Stimulated activated naive B cell treated with anti-CD40 and anti-IgM and Interleukin-4, amounts not matched to agents 10 μg/mL and 1 μg/mL and 100 μg/mL, for 72 hours (primary cell): Measurements from ENCODE around the gene STK17A.

Experiments used
- ATAC-seq, 2 donors: fragments of 150-1000 bp; cut with Tn5 transposase; replicated peaks; 2 replicates each; pipeline ENCODE4 v1.10.0; 2021; ENCODE audit warnings: moderate library complexity in 1 of 2
- DNase-seq: peaks from one replicate; pipeline ENCODE4 v3.0.0; 2021
- H3K27ac Mint-ChIP-seq: one replicate; pipeline ENCODE4 v1.8.0; 2022; ENCODE audit warnings: mild to moderate bottlenecking, mixed read lengths
- H3K27me3 Mint-ChIP-seq, 2 donors: one replicate each; pipeline ENCODE4 v1.8.0; 2022; ENCODE audit warnings: mixed read lengths in 2 of 2
- H3K36me3 Mint-ChIP-seq, 2 donors: one replicate each; pipeline ENCODE4 v1.8.0; 2022; ENCODE audit warnings: mixed read lengths in 2 of 2, mild to moderate bottlenecking in 1 of 2
- H3K4me1 Mint-ChIP-seq, 2 donors: one replicate each; pipeline ENCODE4 v1.8.0; 2022; ENCODE audit warnings: mixed read lengths in 2 of 2, mild to moderate bottlenecking in 1 of 2
- H3K4me3 Mint-ChIP-seq, 2 donors: one replicate each; pipeline ENCODE4 v1.8.0; 2022; ENCODE audit warnings: mild to moderate bottlenecking in 2 of 2, mixed read lengths in 2 of 2, moderate library complexity in 1 of 2
- H3K9me3 Mint-ChIP-seq, 2 donors: one replicate each; pipeline ENCODE4 v1.8.0; 2022; ENCODE audit warnings: mixed read lengths in 2 of 2, mild to moderate bottlenecking in 1 of 2

Gene STK17A

GRCh38 chr7:43582503-43583423 lies at the start of gene STK17A:
Gene STK17A, plus strand, starts transcription at chr7:43583108. Its CDS starts 136 bp downstream, at chr7:43583244.
- peaks cover 0 to 1% of the 10 kb centered on the region in 2 donors for H3K36me3 Mint-ChIP-seq
- H3K4me3 Mint-ChIP-seq = peak within 1 kb of the TSS; percentile 87 to 98
- H3K9me3 Mint-ChIP-seq = no peaks in the 10 kb centered on the region
- H3K27ac Mint-ChIP-seq = peak within 1 kb of the TSS; percentile 94
- H3K4me1 Mint-ChIP-seq = peaks cover 16 to 39% of the 10 kb centered on the region in 2 donors
- peak; percentile 80 to 84 for ATAC-seq
- DNase-seq = peak; percentile 95
- H3K27me3 Mint-ChIP-seq = peaks cover 0 to 11% of the 10 kb centered on the region in 2 donors

DNA sequence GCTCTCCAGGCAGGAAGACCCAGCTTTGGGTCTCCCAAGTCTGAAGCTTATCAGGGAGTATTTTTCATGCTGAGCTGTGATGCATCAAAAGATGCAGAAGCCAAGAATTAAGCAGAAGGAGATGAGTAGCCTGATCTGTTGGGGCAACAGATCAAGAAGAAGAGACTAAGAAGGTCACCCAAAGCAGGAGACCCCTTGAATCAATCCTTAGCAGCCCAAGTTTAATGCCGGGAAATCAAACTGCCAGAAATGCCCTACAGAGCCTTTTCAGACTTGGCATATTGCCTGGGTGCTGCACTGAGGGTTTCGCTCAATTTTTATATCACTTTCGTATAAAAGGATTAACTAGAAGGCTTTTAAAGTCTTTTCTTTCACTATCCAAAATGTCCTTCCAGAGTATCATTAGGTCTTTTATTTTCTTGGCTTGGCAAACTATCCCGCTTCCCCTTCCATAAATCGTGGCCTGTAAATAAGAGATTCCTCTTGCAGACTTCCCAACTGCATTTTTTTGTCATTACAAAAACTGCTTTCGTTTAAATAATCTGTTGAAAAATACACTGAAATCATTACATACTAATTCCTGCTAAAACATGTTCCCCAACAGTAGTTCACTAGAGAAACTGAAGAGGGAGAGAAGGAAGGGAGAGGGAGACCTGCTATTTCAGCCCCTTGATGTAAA lies 49.0 kb upstream of the STK17A start:
- Mint-ChIP-seq H3K27ac (no peak overlapping the region), H3K4me1 (no peaks in the 10 kb centered on the region), H3K9me3 (no peaks in the 10 kb centered on the region), H3K36me3 (no peaks in the 10 kb centered on the region), H3K27me3 (peaks cover 9 to 11% of the 10 kb centered on the region in 2 donors), H3K4me3 (no peak overlapping the region)
- no peak for ATAC-seq
- no peak for DNase-seq

- no peak overlapping the region for H3K4me3 Mint-ChIP-seq
- H3K27me3 Mint-ChIP-seq = peaks cover 0 to 4% of the 10 kb centered on the region in 2 donors
- DNase-seq (no peak), ATAC-seq (no peak)
- no peaks in the 10 kb centered on the region for H3K36me3 Mint-ChIP-seq
- no peaks in the 10 kb centered on the region for H3K9me3 Mint-ChIP-seq
- no peak overlapping the region for H3K27ac Mint-ChIP-seq
- H3K4me1 Mint-ChIP-seq = no peaks in the 10 kb centered on the region
Measured at GRCh38 chr7:43535031-43535451, 47.9 kb upstream of the STK17A start.

DNA sequence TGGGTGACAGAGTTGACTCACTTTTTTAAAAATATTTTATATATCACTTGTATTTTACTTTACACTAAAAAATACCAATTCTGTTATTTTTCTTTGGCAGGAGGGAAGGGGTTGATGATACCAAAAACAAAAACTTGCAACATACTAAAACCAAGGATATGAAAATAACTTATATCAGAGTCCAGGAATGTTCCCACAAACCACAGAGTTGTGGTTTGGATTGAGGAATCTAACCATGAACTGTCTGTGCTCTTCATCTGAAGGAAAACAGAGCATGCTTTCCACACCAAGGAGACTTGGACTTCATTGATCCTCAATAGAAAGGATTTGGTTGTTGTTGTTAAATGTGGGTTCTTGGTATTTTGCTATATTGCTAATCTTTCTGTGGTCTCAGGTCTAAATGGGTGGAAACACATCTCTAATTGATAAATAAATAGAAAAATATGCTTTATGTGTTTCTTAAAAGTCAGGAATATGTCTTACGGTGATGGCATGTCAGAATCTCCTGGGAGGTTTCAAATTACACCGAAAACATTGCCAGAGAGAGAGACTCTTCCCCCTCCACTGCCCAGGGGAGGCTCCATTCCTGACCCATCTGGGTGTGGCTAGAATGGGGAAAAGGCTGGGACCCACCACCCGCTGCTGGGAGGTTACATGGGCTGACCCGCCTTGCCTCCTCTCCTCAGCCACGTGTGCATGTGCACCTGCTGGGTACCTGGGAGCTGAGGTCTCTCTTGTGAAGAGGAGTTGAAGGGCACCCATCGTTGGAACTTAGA lies 46.9 kb upstream of the STK17A start:
- no peaks in the 10 kb centered on the region for H3K9me3 Mint-ChIP-seq
- no peak overlapping the region for H3K4me3 Mint-ChIP-seq
- peaks cover 0 to 11% of the 10 kb centered on the region in 2 donors for H3K27me3 Mint-ChIP-seq
- DNase-seq (no peak), ATAC-seq (no peak)
- no peaks in the 10 kb centered on the region for H3K36me3 Mint-ChIP-seq
- no peaks in the 10 kb centered on the region for H3K4me1 Mint-ChIP-seq
- H3K27ac Mint-ChIP-seq = no peak overlapping the region

DNA sequence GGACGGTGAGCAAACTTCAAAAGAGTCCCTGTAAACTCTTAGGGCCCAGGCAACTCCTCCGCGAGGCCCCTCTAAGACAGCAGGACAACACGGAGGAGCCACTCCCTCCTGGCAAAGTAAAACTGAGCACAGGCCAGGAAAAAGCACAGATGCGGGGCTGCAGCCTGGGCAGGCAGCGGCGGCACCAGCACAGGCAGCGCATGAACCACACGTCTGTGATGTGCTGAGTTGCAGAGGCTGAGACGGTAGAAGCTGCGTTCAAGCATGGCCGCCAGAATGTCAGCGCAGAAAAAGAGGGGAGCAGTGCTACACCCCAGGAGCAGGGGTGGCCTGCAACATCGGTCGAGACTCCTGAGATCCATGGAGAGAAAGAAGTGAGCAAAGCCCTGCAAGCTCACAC lies 46.1 kb upstream of the STK17A start:
- Mint-ChIP-seq H3K36me3 (no peaks in the 10 kb centered on the region), H3K27me3 (peaks cover 2 to 14% of the 10 kb centered on the region in 2 donors), H3K4me3 (no peak overlapping the region), H3K9me3 (no peaks in the 10 kb centered on the region), H3K27ac (no peak overlapping the region), H3K4me1 (no peaks in the 10 kb centered on the region)
- no peak for ATAC-seq
- DNase-seq = no peak

- Mint-ChIP-seq H3K4me1 (no peaks in the 10 kb centered on the region), H3K36me3 (no peaks in the 10 kb centered on the region), H3K9me3 (no peaks in the 10 kb centered on the region), H3K27ac (no peak overlapping the region), H3K27me3 (peaks cover 11 to 18% of the 10 kb centered on the region in 2 donors), H3K4me3 (no peak overlapping the region)
- ATAC-seq = no peak
- no peak for DNase-seq
Measured at GRCh38 chr7:43537765-43538403, 45.0 kb upstream of the STK17A start.

- no peaks in the 10 kb centered on the region for H3K4me1 Mint-ChIP-seq
- H3K4me3 Mint-ChIP-seq = no peak overlapping the region
- H3K36me3 Mint-ChIP-seq = no peaks in the 10 kb centered on the region
- H3K27me3 Mint-ChIP-seq = peaks cover 12 to 18% of the 10 kb centered on the region in 2 donors
- DNase-seq (no peak), ATAC-seq (no peak)
- no peak overlapping the region for H3K27ac Mint-ChIP-seq
- no peaks in the 10 kb centered on the region for H3K9me3 Mint-ChIP-seq
Measured at GRCh38 chr7:43538404-43538771, 44.5 kb upstream of the STK17A start.

DNA sequence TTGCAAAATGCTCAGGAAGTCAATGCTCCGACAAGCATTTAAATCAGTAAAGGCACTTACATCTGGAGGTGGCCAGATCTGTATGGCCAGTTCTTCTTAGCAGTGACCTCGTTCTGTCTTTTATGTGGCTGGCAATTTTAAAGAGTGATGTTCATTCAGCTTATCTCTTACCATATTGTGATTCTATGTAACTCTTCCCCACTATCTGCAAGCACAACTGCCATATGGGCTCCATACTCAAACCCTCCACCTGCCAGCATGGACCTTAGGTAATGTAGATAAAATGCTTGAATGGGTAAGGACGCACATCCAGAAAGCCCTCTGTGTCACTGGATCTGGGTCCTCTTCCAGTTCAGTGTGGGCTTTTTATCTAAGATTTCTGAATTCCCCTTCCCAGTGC lies 42.4 kb upstream of the STK17A start:
- Mint-ChIP-seq H3K4me3 (no peak overlapping the region), H3K27ac (no peak overlapping the region), H3K36me3 (no peaks in the 10 kb centered on the region), H3K9me3 (no peaks in the 10 kb centered on the region), H3K27me3 (peaks cover 12 to 15% of the 10 kb centered on the region in 2 donors), H3K4me1 (no peaks in the 10 kb centered on the region)
- DNase-seq (no peak), ATAC-seq (no peak)

GRCh38 chr7:43542716-43543115 lies 40.2 kb upstream of the STK17A start:
- H3K27ac Mint-ChIP-seq = no peak overlapping the region
- peaks cover 0 to 5% of the 10 kb centered on the region in 2 donors for H3K9me3 Mint-ChIP-seq
- H3K4me1 Mint-ChIP-seq = no peaks in the 10 kb centered on the region
- no peak for DNase-seq
- peaks cover 26% of the 10 kb centered on the region in 2 donors for H3K27me3 Mint-ChIP-seq
- no peak overlapping the region for H3K4me3 Mint-ChIP-seq
- H3K36me3 Mint-ChIP-seq = peaks cover 0 to 3% of the 10 kb centered on the region in 2 donors
- ATAC-seq = no peak

- ATAC-seq = no peak
- H3K4me1 Mint-ChIP-seq = no peaks in the 10 kb centered on the region
- H3K27me3 Mint-ChIP-seq = peaks cover 25 to 42% of the 10 kb centered on the region in 2 donors
- DNase-seq = no peak
- H3K9me3 Mint-ChIP-seq = peaks cover 0 to 5% of the 10 kb centered on the region in 2 donors
- H3K27ac Mint-ChIP-seq = no peak overlapping the region
- H3K4me3 Mint-ChIP-seq = no peak overlapping the region
- H3K36me3 Mint-ChIP-seq = peaks cover 0 to 3% of the 10 kb centered on the region in 2 donors
Measured at GRCh38 chr7:43546231-43546630, 36.7 kb upstream of the STK17A start.

GRCh38 chr7:43550427-43550826 lies 32.5 kb upstream of the STK17A start:
- DNase-seq (no peak), ATAC-seq (no peak)
- Mint-ChIP-seq H3K9me3 (peaks cover 0 to 5% of the 10 kb centered on the region in 2 donors), H3K36me3 (peaks cover 0 to 3% of the 10 kb centered on the region in 2 donors), H3K27me3 (peaks cover 31 to 37% of the 10 kb centered on the region in 2 donors), H3K4me1 (no peaks in the 10 kb centered on the region), H3K4me3 (no peak overlapping the region), H3K27ac (no peak overlapping the region)

GRCh38 chr7:43552122-43552521 lies 30.8 kb upstream of the STK17A start:
- Mint-ChIP-seq H3K36me3 (no peaks in the 10 kb centered on the region), H3K27ac (no peak overlapping the region), H3K4me3 (no peak overlapping the region), H3K27me3 (peaks cover 28 to 32% of the 10 kb centered on the region in 2 donors), H3K4me1 (no peaks in the 10 kb centered on the region), H3K9me3 (peaks cover 0 to under 1% of the 10 kb centered on the region in 2 donors)
- ATAC-seq = no peak
- DNase-seq = no peak

DNA sequence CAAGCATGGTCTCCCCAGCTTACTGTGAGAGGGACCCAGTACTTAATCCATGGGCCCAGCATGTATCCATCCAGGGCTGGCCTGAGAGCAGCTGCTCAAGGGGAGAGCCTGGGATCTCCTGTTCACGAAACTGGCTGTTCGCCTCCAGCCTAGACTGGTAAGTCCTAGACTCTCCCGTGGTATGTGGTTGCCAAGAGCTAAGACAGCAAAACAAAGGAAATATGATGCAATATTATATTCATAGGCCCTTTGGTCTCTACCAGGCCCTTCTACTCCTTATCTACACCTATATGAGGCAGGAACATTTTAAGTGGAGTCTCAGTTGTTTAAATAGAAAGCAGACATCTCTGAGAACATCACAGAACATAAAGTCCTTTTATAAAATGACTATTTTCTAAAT lies 28.9 kb upstream of the STK17A start:
- H3K36me3 Mint-ChIP-seq = no peaks in the 10 kb centered on the region
- H3K9me3 Mint-ChIP-seq = no peaks in the 10 kb centered on the region
- DNase-seq = no peak
- H3K4me3 Mint-ChIP-seq = no peak overlapping the region
- H3K4me1 Mint-ChIP-seq = no peaks in the 10 kb centered on the region
- H3K27me3 Mint-ChIP-seq = peaks cover 32 to 37% of the 10 kb centered on the region in 2 donors
- no peak overlapping the region for H3K27ac Mint-ChIP-seq
- ATAC-seq = no peak

DNA sequence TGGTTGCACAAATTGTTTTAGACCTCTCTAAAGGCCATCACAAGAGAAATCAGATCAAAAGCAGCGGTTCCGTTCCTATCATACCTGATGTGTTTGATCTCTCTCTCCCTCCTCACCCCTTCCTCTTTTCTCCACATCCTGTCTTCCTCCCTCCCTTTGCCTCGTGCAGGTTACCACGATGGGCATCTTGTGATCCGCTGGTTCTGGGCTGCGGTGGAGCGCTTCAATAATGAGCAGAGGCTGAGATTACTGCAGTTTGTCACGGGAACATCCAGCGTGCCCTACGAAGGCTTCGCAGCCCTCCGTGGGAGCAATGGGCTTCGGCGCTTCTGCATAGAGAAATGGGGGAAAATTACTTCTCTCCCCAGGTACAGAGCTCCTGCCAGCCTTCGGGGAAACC lies 28.5 kb upstream of the STK17A start:
- no peaks in the 10 kb centered on the region for H3K36me3 Mint-ChIP-seq
- no peak for ATAC-seq
- no peak for DNase-seq
- no peaks in the 10 kb centered on the region for H3K4me1 Mint-ChIP-seq
- no peaks in the 10 kb centered on the region for H3K9me3 Mint-ChIP-seq
- H3K4me3 Mint-ChIP-seq = no peak overlapping the region
- no peak overlapping the region for H3K27ac Mint-ChIP-seq
- peaks cover 32 to 37% of the 10 kb centered on the region in 2 donors for H3K27me3 Mint-ChIP-seq
